ENCODE results near the gene NR2F1.

NR2F1 gene

GRCh38 chr5:93601071-93601801 lies 18.2 kb downstream of the NR2F1 start:
- in situ Hi-C loops (cut with MboI; ENCODE audit: low sequenced_read_pairs): no loop called here

DNA sequence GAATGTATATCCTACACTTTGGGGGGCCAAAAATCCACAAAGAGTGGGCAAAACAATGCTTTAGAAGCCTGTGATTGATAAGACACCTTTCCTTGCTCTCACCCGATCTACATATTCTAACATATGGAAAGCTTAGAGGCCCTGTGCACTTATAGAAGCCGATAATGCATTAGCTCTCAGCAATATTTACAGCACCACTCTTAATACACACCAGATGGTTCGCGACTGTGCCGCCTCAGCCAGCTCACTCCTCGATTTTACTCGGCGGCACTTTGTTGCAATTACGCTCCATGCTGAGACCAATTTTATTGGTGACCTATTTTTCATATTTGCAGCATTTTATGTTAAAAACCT lies 18.8 kb downstream of the NR2F1 start:
- in situ Hi-C loops (cut with MboI; ENCODE audit: low sequenced_read_pairs): no loop called here

GRCh38 chr5:93602241-93603077 lies 19.4 kb downstream of the NR2F1 start:
- in situ Hi-C loops (cut with MboI; ENCODE audit: low sequenced_read_pairs): no loop called here

DNA sequence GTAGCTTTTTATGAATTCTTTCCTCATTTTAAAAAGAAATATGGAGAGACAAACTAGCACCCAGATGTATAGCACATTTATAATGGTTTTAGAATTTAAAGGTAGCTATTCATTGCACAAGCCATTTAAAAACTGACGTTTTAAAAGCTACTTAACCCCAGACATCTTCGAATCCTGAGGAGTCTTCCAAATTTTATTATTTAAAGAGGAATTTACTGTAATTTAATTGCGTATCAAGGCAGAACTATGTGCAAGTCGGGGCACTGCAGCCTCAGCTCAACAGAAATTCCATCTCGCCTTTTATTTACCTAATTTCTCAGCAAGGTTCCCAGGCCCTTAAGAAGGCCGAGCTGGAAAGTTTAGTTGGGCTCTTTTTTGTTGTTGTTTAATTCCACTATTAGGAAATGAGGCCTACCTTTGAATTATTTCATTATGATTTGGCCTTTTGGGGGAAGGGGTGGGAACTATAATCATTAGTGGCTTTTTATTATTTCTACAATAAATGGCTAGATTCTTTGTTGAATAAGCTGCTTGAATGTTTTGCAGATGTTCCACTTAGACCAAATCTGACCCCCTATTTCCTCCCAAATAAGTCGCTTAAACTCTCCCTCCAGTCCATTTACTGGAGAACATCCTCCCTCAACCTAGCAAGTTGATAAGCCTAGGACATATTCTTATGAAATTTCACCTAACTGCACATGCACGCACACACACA lies 20.2 kb downstream of the NR2F1 start:
- in situ Hi-C loops (cut with MboI; ENCODE audit: low sequenced_read_pairs): no loop called here

DNA sequence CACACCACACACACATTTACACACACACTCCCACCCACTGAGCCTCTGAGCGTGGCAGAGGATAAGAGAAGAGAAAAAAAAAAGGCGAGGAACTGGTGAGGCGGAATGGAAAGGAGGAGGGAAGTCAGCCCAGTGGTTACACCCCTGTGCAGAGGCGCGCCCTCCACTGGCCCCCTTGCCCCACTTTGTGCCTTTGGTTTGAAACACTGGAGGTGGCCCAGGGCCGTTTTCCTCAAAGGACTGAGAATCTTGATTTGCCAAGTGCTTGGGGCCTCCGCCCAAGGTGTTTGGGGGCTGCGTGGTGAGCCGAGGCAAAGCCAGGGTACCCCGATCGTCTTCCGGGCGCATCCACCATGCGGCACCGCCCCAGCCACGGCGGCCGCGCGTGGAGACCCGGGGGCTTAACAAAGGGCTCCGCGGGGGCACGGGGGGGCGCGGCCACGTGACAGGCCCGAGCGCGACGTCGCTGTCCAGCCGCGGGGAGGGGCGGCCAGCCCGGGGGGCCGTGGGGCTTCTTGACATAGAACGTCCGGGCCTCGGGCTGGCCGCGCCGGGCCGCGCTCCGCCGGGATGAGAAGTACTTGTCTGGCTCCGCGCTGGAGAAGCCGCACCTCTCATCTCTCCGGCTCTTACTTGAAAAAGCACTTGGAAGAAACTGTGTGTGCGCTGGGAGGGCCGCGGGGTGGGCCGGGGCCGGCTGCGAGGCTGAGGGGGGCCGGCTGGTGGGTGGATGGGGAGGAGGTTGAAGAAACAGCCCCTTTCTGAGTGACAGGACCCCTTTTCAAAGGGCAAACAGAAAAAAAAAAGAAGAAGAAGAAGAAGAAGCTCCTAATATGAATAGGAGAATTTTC lies 21.0 kb downstream of the NR2F1 start:
- in situ Hi-C loops (cut with MboI; ENCODE audit: low sequenced_read_pairs): no loop called here

DNA sequence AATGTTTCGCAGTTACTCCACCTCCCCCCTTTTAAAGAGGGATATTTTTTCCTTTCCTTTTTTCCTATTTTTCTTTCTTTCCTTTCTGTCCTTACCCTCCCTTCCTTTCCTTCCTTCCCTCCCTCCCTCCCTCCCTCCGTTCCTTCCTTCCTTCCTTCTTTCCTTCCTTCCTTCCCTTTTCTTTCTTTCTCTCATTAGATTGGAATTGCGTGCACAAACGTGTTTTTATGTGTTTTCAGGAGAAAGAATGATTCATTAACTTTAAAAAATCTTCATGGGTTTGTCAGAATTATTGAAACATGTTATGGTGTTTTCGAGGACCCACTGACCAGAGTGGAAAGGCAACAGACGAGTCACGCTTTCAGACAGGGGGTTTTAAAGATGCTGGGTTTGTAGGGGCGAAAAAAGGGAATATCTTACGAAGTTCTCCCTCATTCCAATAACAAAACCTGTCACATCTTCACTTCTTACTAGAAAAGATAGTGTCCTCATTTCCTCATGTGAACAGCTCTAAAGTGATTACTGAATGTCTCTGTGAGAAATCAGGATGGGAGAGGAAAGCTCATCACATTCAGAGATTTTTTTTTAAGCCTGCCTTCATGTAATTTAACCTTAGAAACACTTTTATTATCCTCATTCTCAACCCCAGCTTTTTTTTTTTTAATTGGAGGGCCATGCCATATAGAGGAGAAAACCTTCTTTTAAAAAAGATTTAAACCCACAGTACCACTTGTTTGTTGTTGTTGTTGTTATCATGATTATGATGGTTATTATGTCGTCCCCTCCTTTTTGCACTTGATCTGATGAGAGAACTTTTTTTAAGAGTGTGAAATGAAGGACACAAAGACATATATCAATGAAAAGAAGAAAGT lies 21.9 kb downstream of the NR2F1 start:
- in situ Hi-C loops (cut with MboI; ENCODE audit: low sequenced_read_pairs): no loop called here

GRCh38 chr5:93606382-93606752 lies 23.3 kb downstream of the NR2F1 start:
- in situ Hi-C loops (cut with MboI; ENCODE audit: low sequenced_read_pairs): no loop called here

DNA sequence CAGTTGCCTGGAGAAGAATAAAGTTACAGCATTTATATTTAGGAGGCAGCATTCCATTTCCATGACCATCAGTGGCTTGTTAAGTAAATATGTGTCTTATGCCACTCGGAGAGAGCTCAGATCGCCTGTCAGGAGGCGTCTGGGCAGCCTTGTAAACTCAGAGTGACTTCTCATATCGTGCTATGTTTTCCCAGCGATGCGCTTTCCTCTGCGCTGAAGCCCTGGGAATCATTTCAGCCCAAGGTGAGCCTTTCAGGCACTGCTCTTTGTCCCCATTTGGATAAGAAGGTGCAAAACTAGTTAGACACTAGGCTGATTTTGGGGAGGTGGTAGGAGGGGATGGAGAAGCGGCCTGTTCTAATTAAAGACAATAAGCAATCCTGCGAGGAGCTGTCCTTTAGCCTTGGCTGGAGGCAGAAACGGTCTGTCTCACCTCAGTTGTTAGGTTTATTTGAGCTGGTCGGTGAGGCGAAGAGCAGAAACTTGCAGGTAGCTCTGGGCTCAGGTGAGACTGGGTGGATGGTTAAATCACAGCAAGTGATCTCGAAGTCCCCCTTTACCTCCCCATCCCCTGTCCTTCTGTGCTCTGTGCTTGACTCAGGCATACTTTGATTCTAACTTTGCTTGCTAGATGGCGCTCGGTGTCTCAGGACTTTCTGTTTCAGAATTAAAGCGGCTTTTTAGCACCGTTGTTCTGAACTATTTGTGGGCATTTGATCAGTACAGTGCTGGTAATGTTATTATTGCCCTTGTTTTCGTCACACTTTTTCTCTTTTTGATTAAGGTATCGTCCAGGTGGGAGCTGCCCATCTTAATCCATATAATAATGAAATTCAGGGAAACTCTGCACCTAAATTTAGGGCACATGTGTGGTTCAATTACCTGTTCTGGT lies 24.6 kb downstream of the NR2F1 start:
- in situ Hi-C loops (cut with MboI; ENCODE audit: low sequenced_read_pairs): no loop called here

- in situ Hi-C loops (cut with MboI; ENCODE audit: low sequenced_read_pairs): no loop called here
Observed at GRCh38 chr5:93608855-93609254, 25.8 kb downstream of the NR2F1 start.

DNA sequence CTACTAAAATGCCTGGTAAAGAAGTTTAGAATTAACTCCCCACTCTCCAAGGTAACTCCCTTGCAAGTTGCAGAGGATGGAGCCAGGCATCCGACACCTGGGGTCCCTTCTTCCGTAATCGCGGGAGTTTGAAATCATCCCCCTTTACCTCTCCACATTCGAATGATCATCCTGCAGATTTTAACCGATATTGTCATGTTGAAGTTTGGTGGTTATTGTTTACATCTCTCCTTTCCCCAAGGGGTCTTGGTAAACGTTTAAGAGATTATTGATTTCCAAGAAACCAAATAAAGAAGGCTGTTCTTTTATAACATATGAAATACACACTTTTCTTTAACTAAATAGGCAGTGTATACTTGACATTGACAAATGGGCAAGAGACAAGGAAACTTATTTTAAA lies 26.7 kb downstream of the NR2F1 start:
- in situ Hi-C loops (cut with MboI; ENCODE audit: low sequenced_read_pairs): no loop called here

DNA sequence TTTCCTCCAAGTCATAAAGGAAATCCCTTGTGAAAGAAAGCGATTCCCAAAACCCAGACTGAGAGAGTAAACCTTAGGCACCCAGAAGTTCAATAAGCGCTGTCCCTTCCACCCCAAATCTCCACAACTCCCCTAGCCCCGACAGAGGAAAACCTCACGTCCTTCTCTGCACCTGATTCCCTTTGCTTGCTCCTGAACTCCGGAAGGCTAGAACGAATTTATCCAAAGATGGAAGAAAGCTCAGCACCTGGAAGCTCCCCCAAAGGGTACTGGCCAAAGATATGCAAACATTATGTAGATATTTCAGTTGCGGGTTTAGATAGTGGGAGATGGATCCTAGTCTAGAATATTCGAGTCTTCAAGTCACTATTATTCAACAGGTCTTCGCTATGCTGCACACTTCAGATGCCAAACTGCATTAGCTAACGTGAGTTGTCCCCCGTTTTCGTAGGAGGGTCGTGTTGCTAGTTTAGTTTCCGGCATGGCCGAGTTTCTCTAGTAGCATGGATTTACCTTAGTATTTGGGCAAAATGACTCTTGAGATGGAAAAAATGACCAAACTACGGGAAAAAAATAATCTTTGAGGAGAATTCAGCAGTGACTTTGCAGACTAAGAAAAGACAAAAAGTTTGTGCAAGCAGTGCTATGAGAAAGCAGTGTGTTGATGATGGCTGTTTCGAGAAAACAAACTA lies 27.7 kb downstream of the NR2F1 start:
- in situ Hi-C loops (cut with MboI; ENCODE audit: low sequenced_read_pairs): no loop called here

DNA sequence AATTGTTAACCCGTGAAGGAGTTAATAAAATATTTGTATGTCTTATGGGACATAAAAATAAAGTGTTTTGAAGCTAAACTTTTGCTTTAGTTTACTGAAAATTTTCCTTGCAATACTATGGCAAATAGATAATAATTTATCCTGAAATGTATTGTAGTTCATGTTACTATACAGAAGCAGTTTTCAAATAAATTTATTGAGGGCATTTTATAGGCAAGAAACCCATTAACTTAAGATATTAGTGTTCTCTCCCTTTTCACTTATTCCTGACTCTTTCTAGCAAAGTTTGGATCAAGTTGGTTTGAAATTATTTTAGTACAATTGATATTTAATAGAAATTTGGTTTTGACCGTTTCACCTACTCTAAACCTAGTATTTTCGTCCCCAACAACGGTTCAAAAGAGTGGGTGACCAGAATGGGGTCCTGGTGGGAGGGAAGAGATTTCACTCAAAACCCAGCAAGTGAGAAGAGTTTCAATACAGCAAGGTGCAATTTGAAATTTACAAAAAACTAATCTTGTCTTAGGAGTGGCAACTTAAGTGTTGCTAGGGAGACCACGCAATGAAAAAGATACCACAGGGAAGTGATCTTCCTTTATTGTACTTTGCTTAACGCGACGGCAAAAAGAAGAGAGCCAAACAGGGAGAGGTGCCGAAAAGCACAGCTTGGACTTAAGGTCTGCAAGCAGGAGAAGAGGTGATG lies 28.4 kb downstream of the NR2F1 start:
- in situ Hi-C loops (cut with MboI; ENCODE audit: low sequenced_read_pairs): no loop called here

GRCh38 chr5:93611976-93612854 lies 29.2 kb downstream of the NR2F1 start:
- in situ Hi-C loops (cut with MboI; ENCODE audit: low sequenced_read_pairs): no loop called here

DNA sequence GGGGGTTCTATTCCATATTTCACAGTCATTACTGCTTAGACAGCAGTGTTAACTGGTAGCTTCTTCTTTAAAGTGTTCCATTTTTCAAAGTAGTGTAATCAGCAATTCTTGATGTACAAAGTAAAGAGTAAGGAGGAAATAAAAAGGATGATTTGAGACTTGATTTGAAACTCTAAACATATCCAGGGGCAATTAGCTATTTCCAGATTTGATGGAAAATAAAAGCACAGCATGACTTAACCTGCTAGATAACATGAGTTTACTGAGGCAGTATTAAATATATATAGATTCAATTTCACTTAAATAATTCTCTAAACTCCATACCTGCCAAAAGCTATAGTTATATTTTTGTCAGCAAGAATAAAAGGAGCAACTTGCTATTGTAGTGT lies 29.8 kb downstream of the NR2F1 start:
- in situ Hi-C loops (cut with MboI; ENCODE audit: low sequenced_read_pairs): no loop called here

- in situ Hi-C loops (cut with MboI; ENCODE audit: low sequenced_read_pairs): no loop called here
Observed at GRCh38 chr5:93616538-93617174, 33.6 kb downstream of the NR2F1 start.

Data from HL-60/S4 (cell line).